Panc1 (cell line): ENCODE measurements around the gene OR13C3. TPM values are rescaled to one million over a fixed set of nuclear protein-coding genes. Genes with fewer than 3 reads are reported as not detected.

ENCODE experiments used
- ATAC-seq: fragments of 200-7000 bp; cut with Tn5 transposase; 2 replicates; pipeline ENCODE4 v1.9.1; 2020; ENCODE audit warnings: mild to moderate bottlenecking, moderate library complexity
- BruUV-seq: library from RNA; stranded (reverse); fragments of 400-500 nt; replicated peaks from 2 replicates; lab custom pipeline; 2021; lab: Mats Ljungman, UMichigan
- CTCF ChIA-PET: fragments of 300-600 bp; sonication (Branson Sonifier 250); formaldehyde crosslinking; loops from one replicate; lab custom pipeline; 2022; ENCODE audit warnings: antibody characterized with exemption; lab: Charles Lee
- POLR2A ChIA-PET: fragments of 300-600 bp; sonication (Branson Sonifier 250); formaldehyde crosslinking; loops from one replicate; lab custom pipeline; 2022; ENCODE audit warnings: antibody characterized with exemption; lab: Charles Lee
- DNase-seq: peaks from one replicate; pipeline ENCODE4 v3.0.0-alpha.2; 2010; ENCODE audit warnings: low read depth, low spot score
- H3K27ac ChIP-seq: 2 replicates; pipeline ENCODE4 v1.5.1; 2011; ENCODE audit warnings: mild to moderate bottlenecking, low read length, inconsistent platforms
- H3K27me3 ChIP-seq: fragments of 200-500 bp; sonication (Bioruptor generic); 2 replicates; pipeline ENCODE4 v1.6.0; 2014; ENCODE audit warnings: low read length, inconsistent platforms; ENCODE audit not compliant: control insufficient read depth, insufficient read depth
- H3K36me3 ChIP-seq: fragments of 200-500 bp; sonication (Bioruptor generic); 2 replicates; pipeline ENCODE4 v1.5.1; 2014; ENCODE audit warnings: inconsistent platforms, mild to moderate bottlenecking, low read length, moderate library complexity; ENCODE audit not compliant: control insufficient read depth, insufficient read depth
- H3K4me1 ChIP-seq: 2 replicates; pipeline ENCODE4 v1.5.1; 2011; ENCODE audit warnings: inconsistent platforms, mild to moderate bottlenecking, low read length, moderate library complexity; ENCODE audit not compliant: control insufficient read depth, insufficient read depth
- H3K4me3 ChIP-seq, 2 experiments: 2 replicates each; pipeline ENCODE4 v1.5.1; 2011 to 2012; ENCODE audit warnings: low read depth in 2 of 2, low read length in 2 of 2, mild to moderate bottlenecking in 2 of 2, inconsistent platforms in 1 of 2, moderate library complexity in 1 of 2
- H3K9me3 ChIP-seq: fragments of 200-500 bp; sonication (Bioruptor generic); 2 replicates; pipeline ENCODE4 v1.5.1; 2014; ENCODE audit warnings: low read depth, mild to moderate bottlenecking, inconsistent platforms, low read length, moderate library complexity; ENCODE audit not compliant: control insufficient read depth, insufficient read depth
- CTCF ChIP-seq: fragments of 450-650 bp; IDR thresholded peaks from 2 replicates; pipeline ENCODE4 v1.5.1; 2017; ENCODE audit warnings: mild to moderate bottlenecking
- POLR2AphosphoS5 ChIP-seq: IDR thresholded peaks from 2 replicates; pipeline ENCODE4 v1.6.1; 2012; ENCODE audit warnings: mild to moderate bottlenecking, low read depth, low read length, moderate library complexity
- REST ChIP-seq, 2 experiments: IDR thresholded peaks; 2 replicates each; pipeline ENCODE4 v1.6.1; 2011 to 2012; ENCODE audit warnings: low read depth in 2 of 2, control low read depth in 1 of 2, low read length in 1 of 2, mild to moderate bottlenecking in 1 of 2, moderate library complexity in 1 of 2; ENCODE audit not compliant: insufficient read depth in 1 of 2
- SIN3A ChIP-seq: IDR thresholded peaks from 2 replicates; pipeline ENCODE4 v1.6.1; 2012; ENCODE audit warnings: low read depth, mild to moderate bottlenecking, low read length, moderate library complexity, borderline replicate concordance; ENCODE audit not compliant: insufficient read depth
- TCF7L2 ChIP-seq: IDR thresholded peaks from 2 replicates; pipeline ENCODE4 v1.6.1; 2011; ENCODE audit warnings: mild to moderate bottlenecking, low read depth, low read length, inconsistent platforms
- in situ Hi-C: cut with HindIII; loops from 2 replicates; pipeline ENCODE4 v1.10.0; 2016; ENCODE audit warnings: low sequenced_read_pairs, low pct_unique_long_range_greater_than_20kb
- intact Hi-C: fragments of 100-400 bp; cut with micrococcal nuclease; formaldehyde crosslinking; loops from one replicate; pipeline ENCODE4 v1.10.0; 2022; ENCODE audit not compliant: unreplicated experiment
- total RNA-seq: library from RNA; stranded (reverse); gene quantifications from one replicate; pipeline ENCODE4 v1.2.1, GENCODE V29; 2021; ENCODE audit not compliant: unreplicated experiment

Gene OR13C3
- total RNA-seq, 1 experiment from 2014 or later = not detected

GRCh38 chr9:104564358-104564757 is 27.7 kb upstream of the OR13C3 start:
- no TSS peak for BruUV-seq
- DNase-seq (no peak), ATAC-seq (no peak)
- no peak overlapping the region for H3K4me3 ChIP-seq
- ChIA-PET POLR2A (no interaction called here), CTCF (no interaction called here)
- intact Hi-C loops (no loop called here), in situ Hi-C loops (no loop called here)
- H3K27ac ChIP-seq = no peak overlapping the region
- no peak for TF ChIP-seq SIN3A
- no peak for TF ChIP-seq POLR2AphosphoS5
- TF ChIP-seq CTCF = no peak
- TF ChIP-seq REST (IDR thresholded peaks at IDR 0.05; ENCODE audit: insufficient read depth in 1 of 2, low read depth in 2 of 2, low read length in 1 of 2) = no peak
- no peak for TF ChIP-seq TCF7L2
- H3K9me3 ChIP-seq = no peaks in the 10 kb centered on the region
- H3K36me3 ChIP-seq = no peaks in the 10 kb centered on the region
- no peaks in the 10 kb centered on the region for H3K27me3 ChIP-seq
- no peaks in the 10 kb centered on the region for H3K4me1 ChIP-seq

GRCh38 chr9:104556830-104557634 is 20.4 kb upstream of the OR13C3 start:
- no peak overlapping the region for H3K4me3 ChIP-seq
- no peaks in the 10 kb centered on the region for H3K9me3 ChIP-seq
- no TSS peak for BruUV-seq
- H3K36me3 ChIP-seq = no peaks in the 10 kb centered on the region
- in situ Hi-C loops (no loop called here), intact Hi-C loops (no loop called here)
- no peak overlapping the region for H3K27ac ChIP-seq
- no peaks in the 10 kb centered on the region for H3K4me1 ChIP-seq
- TF ChIP-seq REST (IDR thresholded peaks at IDR 0.05; ENCODE audit: insufficient read depth in 1 of 2, low read depth in 2 of 2, low read length in 1 of 2) = no peak
- no peak for TF ChIP-seq CTCF
- no peak for TF ChIP-seq SIN3A
- no peak for TF ChIP-seq POLR2AphosphoS5
- no peak for TF ChIP-seq TCF7L2
- ATAC-seq (no peak), DNase-seq (no peak)
- ChIA-PET POLR2A (no interaction called here), CTCF (no interaction called here)
- H3K27me3 ChIP-seq = no peaks in the 10 kb centered on the region
